ENCODE data around the gene FAM163B.

FAM163B gene

GRCh38 chr9:133543772-133544467 lies 65.3 kb downstream of the FAM163B start:
- DNase-seq (ENCODE audit: low spot score) = no peak

- DNase-seq (ENCODE audit: low spot score) = no peak
These were observed 67.2 kb downstream of the FAM163B start for GRCh38 chr9:133542002-133542401.

GRCh38 chr9:133540698-133541025 lies 68.5 kb downstream of the FAM163B start:
- no peak for DNase-seq (ENCODE audit: low spot score)

- DNase-seq (ENCODE audit: low spot score) = no peak
These were observed 69.0 kb downstream of the FAM163B start for GRCh38 chr9:133539991-133540697.

- no peak for DNase-seq (ENCODE audit: low spot score)
These were observed 70.0 kb downstream of the FAM163B start for GRCh38 chr9:133538851-133539833.

GRCh38 chr9:133538176-133538575 lies 71.0 kb downstream of the FAM163B start:
- DNase-seq (ENCODE audit: low spot score) = no peak

GRCh38 chr9:133537257-133537656 lies 71.9 kb downstream of the FAM163B start:
- DNase-seq (ENCODE audit: low spot score) = no peak

GRCh38 chr9:133536536-133536935 lies 72.7 kb downstream of the FAM163B start:
- no peak for DNase-seq (ENCODE audit: low spot score)

- no peak for DNase-seq (ENCODE audit: low spot score)
These were observed 73.1 kb downstream of the FAM163B start for GRCh38 chr9:133536080-133536479.

- DNase-seq (ENCODE audit: low spot score) = no peak
These were observed 73.8 kb downstream of the FAM163B start for GRCh38 chr9:133535306-133535877.

GRCh38 chr9:133534346-133535291 lies 74.6 kb downstream of the FAM163B start, which contains the start of gene ADAMTSL2:
TSS of gene ADAMTSL2 (plus strand) at chr9:133534704. CDS start at chr9:133536713, 2,009 bp downstream.
- peak; percentile 79 for DNase-seq (ENCODE audit: low spot score)

- no peak for DNase-seq (ENCODE audit: low spot score)
These were observed 75.3 kb downstream of the FAM163B start for GRCh38 chr9:133533857-133534256.

- peak; percentile 88 for DNase-seq (ENCODE audit: low spot score)
These were observed 76.1 kb downstream of the FAM163B start for GRCh38 chr9:133532937-133533668.

- no peak for DNase-seq (ENCODE audit: low spot score)
These were observed 77.9 kb downstream of the FAM163B start for GRCh38 chr9:133531293-133531692.

- no peak for DNase-seq (ENCODE audit: low spot score)
These were observed 79.3 kb downstream of the FAM163B start for GRCh38 chr9:133529874-133530273.

- DNase-seq (ENCODE audit: low spot score) = no peak
These were observed 79.7 kb downstream of the FAM163B start for GRCh38 chr9:133529457-133529856.

- DNase-seq (ENCODE audit: low spot score) = no peak
These were observed 80.3 kb downstream of the FAM163B start for GRCh38 chr9:133528876-133529241.

- DNase-seq (ENCODE audit: low spot score) = no peak
These were observed 81.0 kb downstream of the FAM163B start for GRCh38 chr9:133528001-133528875.

GRCh38 chr9:133527444-133527920 lies 81.7 kb downstream of the FAM163B start:
- DNase-seq (ENCODE audit: low spot score) = no peak
